Measurements from ENCODE around the gene VSIR. TPM values are rescaled to one million over a fixed set of nuclear protein-coding genes. Genes with fewer than 3 reads are reported as not detected.

The VSIR gene
- total RNA-seq, 2 donors from 2014 or later: 70.1 to 70.5 TPM

DNA sequence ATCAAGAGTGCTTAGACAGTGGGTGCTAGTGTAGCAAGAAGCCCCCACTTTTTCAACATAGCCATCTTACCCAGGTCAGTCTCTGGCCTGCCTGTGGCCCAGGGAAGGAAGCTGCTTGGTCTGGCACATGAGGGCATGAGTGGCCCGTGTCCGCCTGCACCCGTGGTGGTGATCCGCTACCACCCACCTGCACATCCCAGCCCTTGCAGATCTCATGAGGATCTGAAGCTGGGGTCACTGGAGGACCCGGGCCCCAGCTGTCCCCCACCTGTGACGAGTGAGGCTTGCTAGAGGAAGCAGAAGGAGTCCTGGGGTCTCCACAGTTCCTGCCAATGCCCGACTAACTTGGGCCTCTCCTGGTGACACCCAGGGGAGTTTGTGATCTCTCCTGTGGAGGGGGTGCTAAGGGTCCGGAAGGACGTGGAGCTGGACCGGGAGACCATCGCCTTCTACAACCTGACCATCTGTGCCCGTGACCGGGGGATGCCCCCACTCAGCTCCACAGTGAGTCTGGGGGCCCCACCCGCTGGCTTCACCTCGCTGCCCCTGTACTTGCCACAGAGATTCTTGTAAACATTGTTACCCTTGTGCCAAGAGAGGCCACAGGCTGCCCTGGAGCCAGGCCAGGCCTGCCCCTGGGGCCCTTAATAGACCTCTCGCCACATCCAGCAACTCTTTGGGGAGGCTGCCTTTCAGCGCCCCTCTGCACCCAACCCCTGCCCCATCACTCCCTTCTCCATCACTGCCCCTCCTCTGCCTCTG is 10.8 kb upstream of the VSIR start:
- DNase-seq (no peak), ATAC-seq (replicated peaks in 1 of 2) (no peak)
- H3K36me3 Mint-ChIP-seq (ENCODE audit: insufficient read depth in 2 of 2): no peaks in the 10 kb centered on the region
- H3K27ac Mint-ChIP-seq: no peak overlapping the region
- H3K4me1 Mint-ChIP-seq (ENCODE audit: low read depth): peaks cover 19% of the 10 kb centered on the region
- H3K9me3 Mint-ChIP-seq: no peaks in the 10 kb centered on the region
- no peaks in the 10 kb centered on the region for H3K27me3 Mint-ChIP-seq (ENCODE audit: low read depth)
- H3K4me3 Mint-ChIP-seq: no peak overlapping the region

DNA sequence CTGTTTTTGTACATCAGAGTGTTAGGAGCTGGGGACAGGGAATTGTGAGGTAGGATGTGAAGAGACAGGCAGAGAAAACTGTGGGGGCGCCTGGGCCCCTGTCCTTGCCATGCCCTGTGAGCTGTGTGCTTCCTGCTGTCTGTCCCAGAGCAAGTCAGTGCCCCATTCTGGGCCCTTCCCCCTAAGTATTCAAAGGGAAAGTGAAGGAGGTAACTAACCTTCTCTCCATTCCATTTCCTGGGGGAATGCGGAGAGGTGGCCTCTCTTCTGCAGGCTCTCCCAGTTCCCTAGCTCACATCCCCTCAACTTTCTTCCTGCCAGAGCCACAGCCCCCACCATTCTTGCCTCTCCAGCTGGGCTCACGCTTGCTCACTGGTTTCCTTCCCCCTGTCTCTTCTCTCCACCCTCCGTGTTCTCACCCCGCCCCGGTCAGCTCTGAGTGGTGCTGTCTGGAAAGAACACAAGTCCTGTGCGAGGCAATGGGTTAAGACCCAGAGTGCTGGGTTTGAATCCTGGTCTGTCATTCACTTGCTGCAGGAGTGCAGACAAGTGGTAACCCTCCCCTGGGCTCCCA is 9.7 kb upstream of the VSIR start:
- H3K27me3 Mint-ChIP-seq (ENCODE audit: low read depth): no peaks in the 10 kb centered on the region
- no peaks in the 10 kb centered on the region for H3K9me3 Mint-ChIP-seq
- H3K4me1 Mint-ChIP-seq (ENCODE audit: low read depth): peaks cover 19% of the 10 kb centered on the region
- DNase-seq: no peak
- H3K36me3 Mint-ChIP-seq (ENCODE audit: insufficient read depth in 2 of 2): no peaks in the 10 kb centered on the region
- no peak overlapping the region for H3K4me3 Mint-ChIP-seq
- H3K27ac Mint-ChIP-seq: no peak overlapping the region
- ATAC-seq (replicated peaks in 1 of 2): no peak

DNA sequence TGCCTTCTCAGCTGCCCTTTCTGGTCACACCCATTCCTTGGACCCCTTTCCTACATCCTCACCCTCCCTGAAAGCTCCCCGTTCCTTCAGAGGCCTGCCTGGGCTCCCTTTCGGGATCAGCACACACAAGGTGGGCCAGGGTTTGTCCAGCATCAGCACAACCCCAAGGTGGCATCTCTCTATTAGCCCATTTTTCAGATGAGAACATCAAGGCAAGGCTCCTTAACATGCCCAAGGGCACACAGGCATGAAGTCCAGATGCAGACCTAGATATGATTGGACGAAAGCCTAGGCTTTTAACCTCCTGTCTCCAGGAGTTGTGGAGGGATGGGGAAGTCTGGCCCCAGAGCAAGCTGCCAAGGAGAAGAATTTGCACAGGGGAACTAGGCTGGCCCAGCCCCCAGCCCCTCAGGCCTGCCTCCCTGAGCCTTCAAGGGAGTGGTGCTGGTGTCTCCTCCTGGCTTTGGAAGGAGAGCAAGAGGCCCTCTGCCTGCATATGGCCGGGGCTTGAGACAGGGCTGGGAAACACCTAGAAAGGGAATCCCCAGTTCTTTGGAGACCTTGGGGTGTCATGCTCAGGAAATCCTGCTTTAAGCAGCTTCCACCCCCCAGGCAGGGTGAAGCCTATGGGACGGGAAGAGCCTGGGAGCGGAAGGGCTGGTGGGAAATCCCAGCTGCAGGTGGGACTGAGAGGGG is 9.0 kb upstream of the VSIR start:
- ATAC-seq (replicated peaks in 1 of 2) (no peak), DNase-seq (no peak)
- Mint-ChIP-seq H3K27me3 (ENCODE audit: low read depth) (no peaks in the 10 kb centered on the region), H3K9me3 (peaks cover 0 to 3% of the 10 kb centered on the region in 2 donors), H3K4me1 (ENCODE audit: low read depth) (peaks cover 19% of the 10 kb centered on the region), H3K36me3 (ENCODE audit: insufficient read depth in 2 of 2) (no peaks in the 10 kb centered on the region), H3K27ac (no peak overlapping the region), H3K4me3 (no peak overlapping the region)

DNA sequence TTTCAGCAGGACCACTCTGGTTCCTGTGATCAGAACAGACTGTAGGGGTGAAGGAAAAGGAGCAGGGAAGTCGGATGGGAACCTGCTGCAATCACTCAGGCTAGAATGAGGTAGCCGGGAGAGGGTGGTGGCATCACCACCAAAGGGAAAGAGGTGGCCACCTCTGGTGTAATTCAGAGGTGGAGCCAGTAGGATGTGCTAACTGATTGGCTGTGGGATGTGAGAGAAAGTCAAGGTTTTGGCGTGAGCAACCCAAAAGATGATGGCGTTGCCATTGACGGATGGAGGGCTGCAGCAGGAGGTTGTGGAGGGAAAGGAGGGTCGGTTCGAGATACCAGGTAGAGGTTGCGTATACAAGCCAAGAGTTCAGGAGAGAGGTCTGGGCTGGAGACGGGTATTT is 7.4 kb upstream of the VSIR start:
- Mint-ChIP-seq H3K27me3 (ENCODE audit: low read depth) (no peaks in the 10 kb centered on the region), H3K36me3 (ENCODE audit: insufficient read depth in 2 of 2) (peaks cover 0 to 2% of the 10 kb centered on the region in 2 donors), H3K9me3 (peaks cover 0 to 3% of the 10 kb centered on the region in 2 donors), H3K27ac (no peak overlapping the region), H3K4me1 (ENCODE audit: low read depth) (peaks cover 29% of the 10 kb centered on the region), H3K4me3 (no peak overlapping the region)
- ATAC-seq (replicated peaks in 1 of 2): no peak
- DNase-seq: no peak

DNA sequence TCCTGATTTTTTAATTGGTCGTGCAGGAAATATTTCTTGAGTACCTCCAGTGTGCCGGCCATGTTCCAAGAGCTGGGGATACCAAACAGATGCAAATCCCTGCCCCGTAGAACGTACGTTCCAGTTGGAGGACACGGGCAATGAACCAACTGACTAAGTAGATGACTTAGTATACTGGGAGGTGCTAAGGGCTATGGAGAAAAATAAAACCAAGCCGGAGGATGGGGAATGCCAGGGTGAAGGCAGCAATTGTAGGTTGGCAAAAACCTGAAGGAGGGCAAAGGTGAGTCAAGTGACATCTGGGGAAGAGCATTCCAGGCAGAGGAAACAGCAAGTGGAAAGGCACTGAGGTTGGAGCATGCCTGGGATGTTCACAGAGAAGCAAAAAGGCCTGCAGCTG is 6.8 kb upstream of the VSIR start:
- Mint-ChIP-seq H3K36me3 (ENCODE audit: insufficient read depth in 2 of 2) (peaks cover 0 to 2% of the 10 kb centered on the region in 2 donors), H3K4me1 (ENCODE audit: low read depth) (peaks cover 35% of the 10 kb centered on the region), H3K27ac (no peak overlapping the region), H3K4me3 (no peak overlapping the region), H3K9me3 (peaks cover 0 to 3% of the 10 kb centered on the region in 2 donors), H3K27me3 (ENCODE audit: low read depth) (no peaks in the 10 kb centered on the region)
- DNase-seq (no peak), ATAC-seq (replicated peaks in 1 of 2) (no peak)

DNA sequence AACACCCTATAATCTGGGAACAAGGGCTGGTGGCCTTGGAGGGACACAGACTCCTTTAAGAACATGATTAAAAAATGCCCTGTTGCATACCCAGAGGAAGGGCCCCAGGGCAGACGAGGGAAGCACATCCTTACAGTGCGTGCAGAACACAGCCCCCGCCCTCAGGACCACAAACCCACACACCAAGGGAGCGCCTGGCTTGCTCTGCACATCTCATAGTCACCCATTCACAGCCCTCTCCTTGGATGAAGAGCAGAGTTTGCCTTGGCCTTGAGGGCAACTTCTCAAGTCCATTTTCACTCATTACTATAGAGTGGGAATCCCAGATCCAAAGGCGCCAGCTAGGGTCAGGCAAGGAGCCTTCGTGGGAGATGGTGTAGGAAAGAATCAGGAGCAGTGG is 6.3 kb upstream of the VSIR start:
- no peak overlapping the region for H3K27ac Mint-ChIP-seq
- no peak for DNase-seq
- peaks cover 40% of the 10 kb centered on the region for H3K4me1 Mint-ChIP-seq (ENCODE audit: low read depth)
- H3K4me3 Mint-ChIP-seq: no peak overlapping the region
- H3K27me3 Mint-ChIP-seq (ENCODE audit: low read depth): no peaks in the 10 kb centered on the region
- H3K36me3 Mint-ChIP-seq (ENCODE audit: insufficient read depth in 2 of 2): peaks cover 0 to 2% of the 10 kb centered on the region in 2 donors
- peaks cover 0 to 3% of the 10 kb centered on the region in 2 donors for H3K9me3 Mint-ChIP-seq
- peak in 1 of 2 donors; percentile 57 for ATAC-seq (replicated peaks in 1 of 2)

DNA sequence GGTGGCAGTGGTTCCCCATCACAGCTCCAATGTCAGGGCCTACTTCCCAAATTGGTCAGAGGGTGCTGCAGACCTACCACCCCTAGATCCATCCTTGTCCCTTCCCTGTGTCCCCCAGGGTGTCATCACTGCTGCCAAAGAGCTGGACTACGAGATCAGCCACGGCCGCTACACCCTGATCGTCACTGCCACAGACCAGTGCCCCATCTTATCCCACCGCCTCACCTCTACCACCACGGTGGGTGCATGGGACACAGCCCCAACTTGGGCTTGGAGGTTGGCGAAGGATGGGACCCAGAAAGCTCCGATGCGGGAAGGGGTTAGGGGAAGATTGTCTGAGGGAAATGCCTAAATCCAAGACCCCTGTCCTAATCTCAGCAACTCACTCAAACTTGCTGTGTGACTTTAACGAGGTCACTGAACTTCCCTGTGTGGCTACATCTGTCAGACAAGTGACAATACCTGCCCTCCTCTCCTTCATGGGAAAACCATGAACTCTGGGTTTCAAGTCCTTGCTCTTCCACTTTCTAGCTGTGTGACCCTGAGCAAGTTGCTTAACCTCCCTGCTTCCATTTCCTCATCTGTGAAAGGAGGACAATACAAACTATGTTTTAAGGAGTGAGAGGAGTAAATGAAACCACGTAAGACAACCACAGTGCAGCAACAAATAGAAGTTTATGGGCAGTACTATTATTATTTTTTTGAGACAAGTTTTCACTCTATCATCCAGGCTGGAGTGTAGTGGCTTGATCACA is 4.9 kb upstream of the VSIR start:
- Mint-ChIP-seq H3K9me3 (peaks cover 0 to 3% of the 10 kb centered on the region in 2 donors), H3K36me3 (ENCODE audit: insufficient read depth in 2 of 2) (peaks cover 0 to 2% of the 10 kb centered on the region in 2 donors), H3K27me3 (ENCODE audit: low read depth) (no peaks in the 10 kb centered on the region), H3K27ac (no peak overlapping the region), H3K4me1 (ENCODE audit: low read depth) (peaks cover 47% of the 10 kb centered on the region), H3K4me3 (no peak overlapping the region)
- DNase-seq: no peak
- no peak for ATAC-seq (replicated peaks in 1 of 2)

DNA sequence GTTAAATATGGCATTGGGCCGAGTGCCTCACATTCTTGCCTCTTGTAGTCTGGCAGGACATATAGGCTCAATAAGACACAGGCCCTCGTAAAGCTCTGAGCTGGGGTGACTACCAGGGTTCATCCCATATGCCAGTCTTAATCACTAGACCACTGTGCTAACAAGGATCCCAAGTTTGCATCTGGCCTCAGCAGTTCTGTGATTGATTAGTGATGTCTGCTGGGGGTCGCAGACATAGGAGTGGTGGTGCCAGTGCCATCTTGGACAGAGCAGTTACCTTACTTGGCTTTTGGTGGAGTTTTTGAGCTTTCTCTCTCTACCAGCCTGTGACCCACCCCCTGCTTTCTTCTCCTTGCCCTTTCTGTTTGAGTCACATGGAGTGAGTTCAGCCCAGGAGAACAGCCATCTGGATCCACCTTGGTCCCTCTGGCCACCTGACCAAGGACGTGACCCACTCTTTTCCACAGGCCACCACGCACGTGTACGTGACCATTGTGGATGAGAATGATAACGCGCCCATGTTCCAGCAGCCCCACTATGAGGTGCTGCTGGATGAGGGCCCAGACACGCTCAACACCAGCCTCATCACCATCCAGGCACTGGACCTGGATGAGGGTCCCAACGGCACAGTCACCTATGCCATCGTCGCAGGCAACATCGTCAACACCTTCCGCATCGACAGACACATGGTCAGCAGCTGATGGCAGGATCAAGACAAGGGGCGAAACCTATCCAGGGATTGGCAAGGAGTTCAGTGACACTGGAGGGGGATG is 4.1 kb upstream of the VSIR start:
- no peak for ATAC-seq (replicated peaks in 1 of 2)
- peaks cover 0 to 2% of the 10 kb centered on the region in 2 donors for H3K36me3 Mint-ChIP-seq (ENCODE audit: insufficient read depth in 2 of 2)
- H3K4me3 Mint-ChIP-seq: no peak overlapping the region
- DNase-seq: no peak
- no peaks in the 10 kb centered on the region for H3K27me3 Mint-ChIP-seq (ENCODE audit: low read depth)
- H3K27ac Mint-ChIP-seq: no peak overlapping the region
- peaks cover 0 to 3% of the 10 kb centered on the region in 2 donors for H3K9me3 Mint-ChIP-seq
- H3K4me1 Mint-ChIP-seq (ENCODE audit: low read depth): peaks cover 40% of the 10 kb centered on the region

DNA sequence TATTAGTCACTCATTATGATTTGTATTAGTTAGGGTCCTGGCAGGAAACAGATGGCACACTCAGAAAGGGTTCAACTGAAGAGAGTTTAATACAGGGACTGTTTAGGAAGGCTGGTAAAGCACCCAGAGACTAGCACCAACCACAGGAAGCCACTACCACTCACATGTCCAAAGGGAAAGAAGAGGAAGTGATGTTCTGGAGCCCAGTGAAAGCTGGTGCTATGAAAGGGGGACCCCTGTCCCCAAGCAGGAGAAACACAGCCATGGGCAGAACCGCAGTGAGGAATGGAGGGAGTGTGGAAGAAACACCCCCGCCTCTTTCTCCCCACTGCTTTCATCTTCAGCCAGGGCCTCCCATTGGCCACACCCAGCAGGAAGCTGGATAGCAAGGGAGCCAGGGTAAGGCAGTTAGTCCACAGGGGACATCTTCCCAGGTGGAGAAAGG is 3.2 kb upstream of the VSIR start:
- DNase-seq (no peak), ATAC-seq (replicated peaks in 1 of 2) (no peak)
- H3K4me1 Mint-ChIP-seq (ENCODE audit: low read depth): peaks cover 49% of the 10 kb centered on the region
- H3K4me3 Mint-ChIP-seq: no peak overlapping the region
- peaks cover 0 to 2% of the 10 kb centered on the region in 2 donors for H3K36me3 Mint-ChIP-seq (ENCODE audit: insufficient read depth in 2 of 2)
- peak overlapping the region; percentile 27 for H3K27ac Mint-ChIP-seq
- H3K9me3 Mint-ChIP-seq: peaks cover 0 to 3% of the 10 kb centered on the region in 2 donors
- H3K27me3 Mint-ChIP-seq (ENCODE audit: low read depth): no peaks in the 10 kb centered on the region

DNA sequence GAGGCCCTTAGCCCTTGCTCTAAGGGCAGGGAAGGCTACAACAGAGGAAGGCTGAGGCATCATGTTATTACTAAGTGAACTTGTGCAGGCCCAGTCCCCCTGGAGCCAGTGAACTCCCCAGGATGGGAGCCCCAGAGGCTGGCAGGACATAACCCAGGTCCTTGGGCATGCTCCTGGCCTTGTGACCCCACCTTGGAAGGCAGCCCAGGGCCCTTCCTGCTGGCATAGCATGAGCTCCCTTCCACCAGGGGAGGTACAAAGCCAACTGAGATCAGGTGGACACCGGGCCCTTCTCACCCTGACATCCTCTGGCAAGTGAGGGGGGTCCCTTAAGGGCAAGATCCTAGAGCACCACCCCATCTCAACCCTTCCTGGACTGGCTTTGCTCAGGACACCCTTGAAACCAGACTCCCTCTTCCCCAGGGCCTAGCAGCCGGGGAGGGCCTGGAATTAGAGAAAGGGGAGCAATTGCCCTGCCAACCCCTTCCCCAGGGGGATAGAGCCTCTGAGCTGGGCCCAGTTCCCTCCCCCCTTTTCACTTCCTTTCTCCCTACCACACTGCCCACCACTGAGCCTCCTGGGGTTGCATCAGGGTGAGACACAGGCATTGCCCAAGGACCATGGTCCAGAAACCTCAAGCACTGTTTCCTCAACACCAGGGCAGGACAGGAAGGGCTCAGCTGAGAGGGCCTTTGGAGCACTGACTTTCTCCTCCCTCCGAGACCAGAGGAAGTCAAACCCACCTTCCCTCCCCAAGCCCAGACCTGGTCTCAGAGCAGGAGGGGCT is 1.8 kb upstream of the VSIR start:
- ATAC-seq (replicated peaks in 1 of 2) (no peak), DNase-seq (no peak)
- peaks cover 2% of the 10 kb centered on the region in 2 donors for H3K36me3 Mint-ChIP-seq (ENCODE audit: insufficient read depth in 2 of 2)
- H3K9me3 Mint-ChIP-seq: peaks cover 0 to 3% of the 10 kb centered on the region in 2 donors
- peaks cover 61% of the 10 kb centered on the region for H3K4me1 Mint-ChIP-seq (ENCODE audit: low read depth)
- peak overlapping the region; percentile 82 to 95 for H3K4me3 Mint-ChIP-seq
- H3K27me3 Mint-ChIP-seq (ENCODE audit: low read depth): no peaks in the 10 kb centered on the region
- H3K27ac Mint-ChIP-seq: no peak overlapping the region

DNA sequence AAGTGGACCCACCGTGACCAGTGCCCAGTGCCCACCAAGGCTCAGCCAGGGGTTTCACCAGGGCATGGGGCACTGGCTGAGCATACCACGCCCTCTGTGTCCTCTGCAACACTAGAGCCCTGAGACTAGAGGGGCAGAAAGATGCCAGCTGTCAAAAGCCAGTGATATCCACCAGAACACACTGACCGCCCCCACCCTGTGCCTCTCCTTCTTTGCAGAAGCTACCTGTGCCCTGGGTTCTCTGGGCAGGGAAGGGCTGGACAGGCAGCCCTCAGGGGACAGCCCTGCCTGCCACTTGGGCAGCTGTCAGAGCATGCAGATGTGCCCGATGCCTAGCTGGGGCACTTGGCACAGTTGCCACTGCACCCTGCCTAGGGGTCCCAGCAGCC is 494 bp downstream of the VSIR start:
- H3K4me1 Mint-ChIP-seq (ENCODE audit: low read depth): peaks cover 76% of the 10 kb centered on the region
- H3K4me3 Mint-ChIP-seq: peak overlapping the region; percentile 82 to 95
- H3K27ac Mint-ChIP-seq: peak overlapping the region; percentile 92
- DNase-seq: no peak
- peaks cover 2% of the 10 kb centered on the region in 2 donors for H3K36me3 Mint-ChIP-seq (ENCODE audit: insufficient read depth in 2 of 2)
- peaks cover 0 to 3% of the 10 kb centered on the region in 2 donors for H3K9me3 Mint-ChIP-seq
- no peaks in the 10 kb centered on the region for H3K27me3 Mint-ChIP-seq (ENCODE audit: low read depth)
- no peak for ATAC-seq (replicated peaks in 1 of 2)
